ENCODE data around the gene ACTL8. TPM values are rescaled to one million over a fixed set of nuclear protein-coding genes. Genes with fewer than 3 reads are reported as not detected.

Gene ACTL8
- polyA plus RNA-seq, 1 donor (not counting 4 experiments of a cell fraction or from before 2014, with no cell fraction given) = not detected

DNA sequence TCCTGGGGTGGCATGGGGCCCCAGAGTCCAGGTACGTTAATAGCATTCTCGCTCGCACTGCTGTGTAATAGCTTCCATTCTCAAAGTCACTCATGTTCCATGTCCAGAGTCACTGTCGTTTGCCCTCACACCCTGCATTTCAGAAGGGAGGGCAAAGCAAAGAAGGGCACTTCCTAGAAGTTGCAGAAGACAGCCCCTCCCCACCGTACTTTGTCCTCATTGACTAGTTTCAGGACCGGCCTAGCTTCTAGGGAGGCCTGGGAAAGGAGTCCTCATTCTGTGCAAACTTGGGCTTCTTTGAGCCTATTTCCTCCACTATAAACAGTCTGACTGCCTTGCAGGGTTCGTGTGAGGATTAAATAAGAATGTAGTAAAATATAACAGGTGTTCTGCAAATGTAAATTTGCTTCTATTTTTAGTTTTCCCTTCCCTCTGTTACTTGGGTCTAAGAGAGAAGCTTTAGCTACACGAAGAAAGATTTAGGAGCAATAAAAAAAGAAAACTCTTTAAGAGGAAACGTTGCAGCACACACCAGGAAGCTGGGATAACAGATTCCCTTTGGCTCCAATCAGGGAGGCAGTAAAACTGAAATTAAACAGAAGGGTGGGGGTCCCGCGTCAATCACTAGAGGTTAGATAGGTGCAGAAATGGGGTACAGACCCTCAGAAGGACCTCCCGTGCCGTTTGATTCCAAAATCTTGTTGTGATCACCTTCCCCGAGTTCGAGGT is 40.1 kb downstream of the ACTL8 start:
- FAIRE-seq = no peak
- Histone ChIP-seq H2AFZ (ENCODE audit: control insufficient read depth, low read length) (no peak overlapping the region), H3K4me2 (ENCODE audit: control insufficient read depth, extremely low read depth, insufficient read depth, low read depth, low read length) (no peak overlapping the region), H3K9me3 (ENCODE audit: control insufficient read depth, low read depth, low read length) (no peaks in the 10 kb centered on the region), H3K4me1 (ENCODE audit: control insufficient read depth, extremely low read depth, insufficient read depth, low read length) (no peaks in the 10 kb centered on the region), H3K9ac (ENCODE audit: control insufficient read depth, extremely low read depth, insufficient read depth, low read length) (no peak overlapping the region), H4K20me1 (ENCODE audit: control insufficient read depth, extremely low read depth, insufficient read depth, low read length) (no peaks in the 10 kb centered on the region), H3K36me3 (ENCODE audit: control insufficient read depth in 2 of 2, extremely low read depth in 1 of 2, insufficient read depth in 2 of 2, low read length in 2 of 2) (no peaks in the 10 kb centered on the region), H3K27me3 (ENCODE audit: control insufficient read depth, extremely low read depth, insufficient read depth, low read length) (peaks cover 5% of the 10 kb centered on the region), H3K4me3 (ENCODE audit: control insufficient read depth in 2 of 3, extremely low read depth in 1 of 3, insufficient read depth in 2 of 3, low read depth in 1 of 3, low read length in 3 of 3) (no peak overlapping the region), H3K9me1 (ENCODE audit: control insufficient read depth, extremely low read depth, insufficient read depth, low read length) (no peaks in the 10 kb centered on the region), H3K79me2 (ENCODE audit: control insufficient read depth, insufficient read depth, low read length) (no peaks in the 10 kb centered on the region), H3K27ac (ENCODE audit: control insufficient read depth, insufficient read depth, low read length) (no peak overlapping the region)
- dilution Hi-C loops (cut with MboI; ENCODE audit: extremely low pct_ligation_motif_present, low sequenced_read_pairs) = no loop called here
- TF ChIP-seq EZH2 (IDR thresholded peaks at IDR 0.05; ENCODE audit: low read length) = no peak
- TF ChIP-seq CTCF (optimal IDR thresholded peaks at IDR 0.05 in 1 of 3, IDR thresholded peaks at IDR 0.05 in 1 of 3, conservative IDR thresholded peaks at IDR 0.05 in 1 of 3; ENCODE audit: extremely low read depth in 1 of 3, insufficient read depth in 2 of 3, low read length in 3 of 3) = no peak
- DNase-seq (ENCODE audit: low read depth, low spot score) = no peak

DNA sequence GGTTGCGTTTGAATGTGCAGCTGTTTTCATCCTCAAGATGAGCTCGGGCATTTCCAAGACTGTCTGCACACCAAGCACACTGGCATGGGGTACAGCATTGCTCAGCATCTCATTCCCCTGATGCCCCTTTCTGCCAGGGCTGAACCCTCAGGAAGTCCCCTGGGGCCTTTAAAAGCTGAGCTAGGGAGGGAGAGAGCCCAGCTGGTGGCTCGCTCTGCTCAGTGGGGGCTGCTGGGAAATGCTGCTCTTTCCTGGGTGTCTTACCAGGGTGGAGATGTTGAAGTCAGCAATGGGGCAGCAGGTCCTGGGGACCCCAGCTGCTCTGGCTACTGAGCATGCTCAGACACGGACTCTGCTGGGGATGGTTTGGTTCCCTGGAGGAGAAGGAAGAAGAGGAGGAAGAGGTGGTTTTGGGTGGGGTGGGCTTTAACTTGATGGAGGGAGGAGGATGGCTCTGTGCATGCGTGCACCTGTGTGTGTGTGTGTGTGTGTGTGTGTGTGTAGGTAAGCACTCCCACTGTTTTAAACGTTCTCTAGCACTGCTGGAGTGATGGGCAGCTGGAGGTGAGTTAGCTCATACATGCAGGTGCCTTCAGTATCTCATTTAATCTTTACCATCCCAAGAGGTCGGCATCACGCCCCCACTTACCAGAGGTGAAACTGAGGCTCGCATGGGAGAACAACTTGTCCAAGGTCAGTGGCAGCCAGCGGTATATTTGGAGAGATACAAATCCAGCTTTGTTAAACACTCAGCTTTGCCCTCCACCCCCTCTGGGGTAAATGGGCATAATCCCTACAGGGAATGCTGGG is 40.9 kb downstream of the ACTL8 start:
- H3K36me3 ChIP-seq (ENCODE audit: control insufficient read depth in 2 of 2, extremely low read depth in 1 of 2, insufficient read depth in 2 of 2, low read length in 2 of 2) = no peaks in the 10 kb centered on the region
- H3K9ac ChIP-seq (ENCODE audit: control insufficient read depth, extremely low read depth, insufficient read depth, low read length) = no peak overlapping the region
- no peak overlapping the region for H2AFZ ChIP-seq (ENCODE audit: control insufficient read depth, low read length)
- dilution Hi-C loops (cut with MboI; ENCODE audit: extremely low pct_ligation_motif_present, low sequenced_read_pairs) = no loop called here
- H3K4me3 ChIP-seq (ENCODE audit: control insufficient read depth in 2 of 3, extremely low read depth in 1 of 3, insufficient read depth in 2 of 3, low read depth in 1 of 3, low read length in 3 of 3) = no peak overlapping the region
- no peaks in the 10 kb centered on the region for H3K79me2 ChIP-seq (ENCODE audit: control insufficient read depth, insufficient read depth, low read length)
- TF ChIP-seq EZH2 (IDR thresholded peaks at IDR 0.05; ENCODE audit: low read length) (no peak), CTCF (optimal IDR thresholded peaks at IDR 0.05 in 1 of 3, IDR thresholded peaks at IDR 0.05 in 1 of 3, conservative IDR thresholded peaks at IDR 0.05 in 1 of 3; ENCODE audit: extremely low read depth in 1 of 3, insufficient read depth in 2 of 3, low read length in 3 of 3) (no peak)
- H3K27me3 ChIP-seq (ENCODE audit: control insufficient read depth, extremely low read depth, insufficient read depth, low read length) = peaks cover 5% of the 10 kb centered on the region
- no peak for DNase-seq (ENCODE audit: low read depth, low spot score)
- H3K4me1 ChIP-seq (ENCODE audit: control insufficient read depth, extremely low read depth, insufficient read depth, low read length) = no peaks in the 10 kb centered on the region
- H3K4me2 ChIP-seq (ENCODE audit: control insufficient read depth, extremely low read depth, insufficient read depth, low read depth, low read length) = no peak overlapping the region
- no peaks in the 10 kb centered on the region for H3K9me1 ChIP-seq (ENCODE audit: control insufficient read depth, extremely low read depth, insufficient read depth, low read length)
- no peaks in the 10 kb centered on the region for H3K9me3 ChIP-seq (ENCODE audit: control insufficient read depth, low read depth, low read length)
- no peak for FAIRE-seq
- H3K27ac ChIP-seq (ENCODE audit: control insufficient read depth, insufficient read depth, low read length) = no peak overlapping the region
- H4K20me1 ChIP-seq (ENCODE audit: control insufficient read depth, extremely low read depth, insufficient read depth, low read length) = no peaks in the 10 kb centered on the region

All from keratinocyte (primary cell).